Measurements from ENCODE around the gene C2orf42. TPM values are rescaled to one million over a fixed set of nuclear protein-coding genes. Genes with fewer than 3 reads are reported as not detected.

The C2orf42 gene
- total and polyA plus RNA-seq, 10 of the 15 experiments (the other 5 are each of a cell fraction or from before 2014, with no cell fraction given) = 5.5 to 19.8 (median 11.5) TPM

DNA sequence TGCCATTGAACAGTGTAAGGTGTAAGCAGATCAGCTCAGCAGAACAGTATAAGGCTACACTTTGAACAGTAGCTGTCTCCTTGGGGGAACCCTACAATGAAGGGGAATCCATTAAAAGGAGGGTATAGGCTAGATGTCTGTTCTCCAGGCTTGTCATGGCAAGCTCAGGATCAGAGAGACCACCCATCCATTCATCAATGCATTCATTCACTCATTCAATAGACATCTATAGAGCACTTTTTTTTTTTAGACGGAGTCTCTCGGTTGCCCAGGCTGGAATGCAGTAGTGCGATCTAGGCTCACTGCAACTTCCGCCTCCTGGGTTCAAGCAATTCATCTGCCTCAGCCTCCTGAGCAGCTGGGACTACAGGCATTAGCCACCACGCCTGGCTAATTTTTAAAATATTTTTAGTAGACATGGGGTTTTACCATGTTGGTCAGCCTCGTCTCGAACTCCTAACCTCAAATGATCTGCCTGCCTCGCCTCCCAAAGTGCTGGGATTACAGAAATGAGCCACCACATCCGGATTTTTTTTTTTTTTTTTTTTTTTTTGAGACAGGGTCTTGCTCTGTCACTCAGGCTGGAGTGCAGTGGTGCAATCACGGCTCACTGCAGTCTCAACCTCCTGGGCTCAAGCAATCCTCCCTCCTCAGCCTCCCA is 56.4 kb downstream of the C2orf42 start (continued):
- TF ChIP-seq, protein P1, sequence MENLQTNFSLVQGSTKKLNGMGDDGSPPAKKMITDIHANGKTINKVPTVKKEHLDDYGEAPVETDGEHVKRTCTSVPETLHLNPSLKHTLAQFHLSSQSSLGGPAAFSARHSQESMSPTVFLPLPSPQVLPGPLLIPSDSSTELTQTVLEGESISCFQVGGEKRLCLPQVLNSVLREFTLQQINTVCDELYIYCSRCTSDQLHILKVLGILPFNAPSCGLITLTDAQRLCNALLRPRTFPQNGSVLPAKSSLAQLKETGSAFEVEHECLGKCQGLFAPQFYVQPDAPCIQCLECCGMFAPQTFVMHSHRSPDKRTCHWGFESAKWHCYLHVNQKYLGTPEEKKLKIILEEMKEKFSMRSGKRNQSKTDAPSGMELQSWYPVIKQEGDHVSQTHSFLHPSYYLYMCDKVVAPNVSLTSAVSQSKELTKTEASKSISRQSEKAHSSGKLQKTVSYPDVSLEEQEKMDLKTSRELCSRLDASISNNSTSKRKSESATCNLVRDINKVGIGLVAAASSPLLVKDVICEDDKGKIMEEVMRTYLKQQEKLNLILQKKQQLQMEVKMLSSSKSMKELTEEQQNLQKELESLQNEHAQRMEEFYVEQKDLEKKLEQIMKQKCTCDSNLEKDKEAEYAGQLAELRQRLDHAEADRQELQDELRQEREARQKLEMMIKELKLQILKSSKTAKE (IDR thresholded peaks at IDR 0.05; ENCODE audit: low read depth, poor library complexity, severe bottlenecking) = peak; percentile 53
- 0 out of 4 replicates have a peak, but pooled peaks of 1 of the 2 experiments have one; percentile 2 for TF ChIP-seq ETV6 (conservative IDR thresholded peaks at IDR 0.05 in 1 of 2, IDR thresholded peaks at IDR 0.05 in 1 of 2; ENCODE audit: borderline replicate concordance in 1 of 2, low read depth in 1 of 2)
- TF ChIP-seq JUNB (IDR thresholded peaks at IDR 0.05) = peak; percentile 67
- peak in 1 of 2 experiments; percentile 11; a peak in 1 of 4 replicates for TF ChIP-seq IKZF2 (IDR thresholded peaks at IDR 0.05)

DNA sequence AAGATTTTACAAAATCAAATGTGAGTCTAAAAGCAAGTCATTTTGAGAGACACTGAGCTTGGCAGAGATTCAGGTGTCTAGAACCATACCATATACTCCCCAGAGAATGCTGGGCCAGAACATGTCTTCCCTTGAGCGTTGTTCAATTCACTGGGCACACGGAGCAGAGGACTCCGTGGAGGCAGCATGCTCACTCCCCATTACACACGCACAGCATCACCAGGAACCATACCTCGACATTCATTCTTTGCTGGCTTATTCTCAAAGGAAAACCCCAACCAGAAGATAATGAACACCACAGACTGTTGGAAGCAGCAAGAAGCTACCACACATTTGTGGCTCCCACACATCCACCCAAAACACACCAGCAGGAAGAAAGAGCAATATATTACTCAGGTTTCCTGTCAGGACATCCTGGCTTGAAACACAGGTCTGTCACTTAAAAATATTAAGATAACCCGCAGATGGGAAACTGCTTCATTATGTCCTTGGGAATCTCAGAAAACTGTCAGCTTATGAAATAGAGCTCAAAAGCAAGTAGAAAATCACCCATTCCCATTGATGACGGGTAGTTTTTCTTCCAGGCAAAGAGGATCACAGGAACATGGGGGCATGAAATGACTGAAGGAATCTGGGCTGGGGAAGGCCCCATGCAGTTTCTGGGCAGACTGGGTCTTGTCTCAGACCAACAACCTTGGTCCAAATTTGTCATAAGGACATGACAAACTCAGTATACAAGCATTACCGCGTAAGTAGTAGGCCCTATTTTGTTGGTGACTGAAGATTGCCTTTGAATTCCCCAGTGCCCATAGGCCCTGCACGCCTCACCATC is 57.1 kb downstream of the C2orf42 start:
- Histone ChIP-seq H4K20me1 (ENCODE audit: control insufficient read depth, insufficient read depth) (no peaks in the 10 kb centered on the region), H3K79me2 (ENCODE audit: control insufficient read depth, insufficient read depth, low read length) (peaks cover 3% of the 10 kb centered on the region), H3K4me1 (ENCODE audit: control insufficient read depth, insufficient read depth, low read length) (peaks cover 41% of the 10 kb centered on the region), H3K27me3 (replicated peaks in 1 of 2; ENCODE audit: control insufficient read depth in 2 of 2, insufficient read depth in 2 of 2, low read length in 1 of 2) (no peaks in the 10 kb centered on the region), H3K4me2 (ENCODE audit: control insufficient read depth, insufficient read depth) (peak overlapping the region; percentile 90), H3K36me3 (ENCODE audit: control insufficient read depth in 2 of 2, insufficient read depth in 2 of 2, low read length in 1 of 2) (no peaks in the 10 kb centered on the region), H2AFZ (ENCODE audit: control insufficient read depth, low read depth, low read length) (peak overlapping the region; percentile 87), H3K9ac (ENCODE audit: control insufficient read depth, insufficient read depth, low read length) (peak overlapping the region; percentile 95), H3K4me3 (peak overlapping the region; percentile 67; the same call in 1 of the 2 replicates), H3K27ac (ENCODE audit: control insufficient read depth, insufficient read depth) (peak overlapping the region; percentile 99), H3K9me3 (replicated peaks; ENCODE audit: control insufficient read depth, insufficient read depth, low read length) (no peaks in the 10 kb centered on the region)
- ChIA-PET SMC1A (ENCODE audit: uncharacterized antibody, unreplicated experiment) (interaction anchor here (1.0 to 13.4 kb wide), 20 partner anchors 9 to 366 kb away, joined by 3 to 311 read pairs (median 4); partner anchors contain the start of genes MXD1, PCBP1 and SNRPG), RAD21 (ENCODE audit: unreplicated experiment) (interaction anchor here (0.6 to 10.5 kb wide), 19 partner anchors 9 to 409 kb away, joined by 3 to 181 read pairs (median 14); partner anchors contain the start of genes C2orf42, MXD1, PCBP1 and SNRNP27), POLR2A (interaction anchor here (0.6 to 13.8 kb wide), 18 partner anchors 8 to 394 kb away, joined by 3 to 263 read pairs (median 15); partner anchors contain the start of genes C2orf42, MXD1 and PCBP1), CTCF (interaction anchor here (0.9 to 6.5 kb wide), 13 partner anchors 9 to 221 kb away, joined by 3 to 54 read pairs (median 12); partner anchors contain the start of gene MXD1)
- intact Hi-C loops (cut with micrococcal nuclease; ENCODE audit: unreplicated experiment) = loop anchor here (1.0 to 2.0 kb wide), 4 partner anchors 9 to 47 kb away; partner anchors contain the start of gene PCBP1
- DNase-seq (ENCODE audit: low read depth, low spot score) = no peak
- in situ Hi-C loops (cut with MboI) = no loop called here
- BruUV-seq (replicated peaks) = no TSS peak
- peak; percentile 80 for FAIRE-seq
- WGBS (ENCODE audit: insufficient coverage, insufficient replicate concordance, low lambda C conversion rate, missing lambda C conversion rate) = 2% methylated on average over 10 of the region's 10 CpGs
- ATAC-seq = peak; percentile 60
- TF ChIP-seq, protein P2, sequence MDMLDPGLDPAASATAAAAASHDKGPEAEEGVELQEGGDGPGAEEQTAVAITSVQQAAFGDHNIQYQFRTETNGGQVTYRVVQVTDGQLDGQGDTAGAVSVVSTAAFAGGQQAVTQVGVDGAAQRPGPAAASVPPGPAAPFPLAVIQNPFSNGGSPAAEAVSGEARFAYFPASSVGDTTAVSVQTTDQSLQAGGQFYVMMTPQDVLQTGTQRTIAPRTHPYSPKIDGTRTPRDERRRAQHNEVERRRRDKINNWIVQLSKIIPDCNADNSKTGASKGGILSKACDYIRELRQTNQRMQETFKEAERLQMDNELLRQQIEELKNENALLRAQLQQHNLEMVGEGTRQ (IDR thresholded peaks at IDR 0.05; ENCODE audit: borderline replicate concordance, low read depth, low read length) = no peak
- TF ChIP-seq, protein P3, sequence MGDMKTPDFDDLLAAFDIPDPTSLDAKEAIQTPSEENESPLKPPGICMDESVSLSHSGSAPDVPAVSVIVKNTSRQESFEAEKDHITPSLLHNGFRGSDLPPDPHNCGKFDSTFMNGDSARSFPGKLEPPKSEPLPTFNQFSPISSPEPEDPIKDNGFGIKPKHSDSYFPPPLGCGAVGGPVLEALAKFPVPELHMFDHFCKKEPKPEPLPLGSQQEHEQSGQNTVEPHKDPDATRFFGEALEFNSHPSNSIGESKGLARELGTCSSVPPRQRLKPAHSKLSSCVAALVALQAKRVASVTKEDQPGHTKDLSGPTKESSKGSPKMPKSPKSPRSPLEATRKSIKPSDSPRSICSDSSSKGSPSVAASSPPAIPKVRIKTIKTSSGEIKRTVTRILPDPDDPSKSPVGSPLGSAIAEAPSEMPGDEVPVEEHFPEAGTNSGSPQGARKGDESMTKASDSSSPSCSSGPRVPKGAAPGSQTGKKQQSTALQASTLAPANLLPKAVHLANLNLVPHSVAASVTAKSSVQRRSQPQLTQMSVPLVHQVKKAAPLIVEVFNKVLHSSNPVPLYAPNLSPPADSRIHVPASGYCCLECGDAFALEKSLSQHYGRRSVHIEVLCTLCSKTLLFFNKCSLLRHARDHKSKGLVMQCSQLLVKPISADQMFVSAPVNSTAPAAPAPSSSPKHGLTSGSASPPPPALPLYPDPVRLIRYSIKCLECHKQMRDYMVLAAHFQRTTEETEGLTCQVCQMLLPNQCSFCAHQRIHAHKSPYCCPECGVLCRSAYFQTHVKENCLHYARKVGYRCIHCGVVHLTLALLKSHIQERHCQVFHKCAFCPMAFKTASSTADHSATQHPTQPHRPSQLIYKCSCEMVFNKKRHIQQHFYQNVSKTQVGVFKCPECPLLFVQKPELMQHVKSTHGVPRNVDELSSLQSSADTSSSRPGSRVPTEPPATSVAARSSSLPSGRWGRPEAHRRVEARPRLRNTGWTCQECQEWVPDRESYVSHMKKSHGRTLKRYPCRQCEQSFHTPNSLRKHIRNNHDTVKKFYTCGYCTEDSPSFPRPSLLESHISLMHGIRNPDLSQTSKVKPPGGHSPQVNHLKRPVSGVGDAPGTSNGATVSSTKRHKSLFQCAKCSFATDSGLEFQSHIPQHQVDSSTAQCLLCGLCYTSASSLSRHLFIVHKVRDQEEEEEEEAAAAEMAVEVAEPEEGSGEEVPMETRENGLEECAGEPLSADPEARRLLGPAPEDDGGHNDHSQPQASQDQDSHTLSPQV (IDR thresholded peaks at IDR 0.05) = peak; percentile 18; the same call in 1 of the 2 replicates
